HG02610 (cell line): ENCODE results near the gene OOEP.
"Not testable (repeated sequence)": the region's sequence is repeated elsewhere in the genome, so short reads cannot be mapped to it uniquely, and the experiment has no call there.

ENCODE experiments used
- ATAC-seq: cut with Tn5 transposase; IDR thresholded peaks from one replicate; pipeline ENCODE4 v1.9.1; 2021; ENCODE audit warnings: mild to moderate bottlenecking, moderate library complexity; ENCODE audit not compliant: unreplicated experiment

OOEP gene

DNA sequence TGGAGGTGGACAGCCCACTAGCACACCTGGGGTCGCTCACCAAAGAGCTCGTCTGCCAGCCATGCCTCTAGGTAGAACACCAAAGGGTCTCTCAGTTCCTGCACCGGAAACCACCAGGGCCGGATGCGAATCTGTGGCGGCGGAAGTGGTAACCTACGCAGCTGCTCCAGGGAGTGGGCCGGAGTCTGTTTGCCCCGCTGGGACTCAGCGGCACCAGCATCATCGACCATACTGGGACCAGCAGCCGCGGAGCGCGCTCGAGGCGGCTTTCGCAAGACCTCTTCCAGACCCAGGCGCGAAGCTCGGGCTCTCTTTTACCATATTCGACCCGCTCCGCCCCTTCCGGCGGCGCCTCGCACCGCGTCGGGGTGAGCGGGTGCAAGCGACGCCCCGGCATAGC is at the start of gene OOEP:
OOEP (minus strand) TSS at position 335 of the 400 bp plus-strand sequence; CDS start at position 230, 105 bp downstream.
- ATAC-seq = no peak

DNA sequence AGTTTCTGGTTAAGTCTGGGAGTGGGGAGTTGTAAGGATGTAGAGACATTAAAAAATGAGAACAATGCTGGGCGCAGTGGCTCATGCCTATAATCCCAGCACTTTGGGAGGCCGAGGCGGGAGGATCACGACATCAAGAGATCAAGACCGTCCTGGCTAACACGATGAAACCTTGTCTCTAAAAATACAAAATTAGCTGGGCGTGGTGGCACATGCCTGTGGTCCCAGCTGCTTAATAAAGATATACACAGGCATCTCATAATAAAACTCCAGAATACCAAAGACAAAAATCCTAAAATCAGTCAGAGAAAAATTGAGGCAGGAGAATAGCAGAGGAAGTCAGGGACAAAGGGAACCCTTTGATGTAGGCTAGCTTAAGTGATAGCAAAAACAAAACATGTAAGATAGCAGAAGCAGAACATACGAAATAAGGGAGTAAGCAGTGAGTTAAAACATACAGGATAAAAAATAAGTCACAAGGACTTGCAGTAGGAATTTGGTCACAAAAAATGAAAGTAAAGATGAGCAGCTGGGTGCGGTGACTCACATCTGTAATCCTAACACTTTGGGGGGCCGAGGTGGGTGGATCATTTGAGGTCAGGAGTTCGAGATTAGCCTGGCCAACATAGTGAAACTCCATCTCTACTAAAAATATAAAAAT is 48.5 kb upstream of the OOEP start:
- no peak for ATAC-seq

DNA sequence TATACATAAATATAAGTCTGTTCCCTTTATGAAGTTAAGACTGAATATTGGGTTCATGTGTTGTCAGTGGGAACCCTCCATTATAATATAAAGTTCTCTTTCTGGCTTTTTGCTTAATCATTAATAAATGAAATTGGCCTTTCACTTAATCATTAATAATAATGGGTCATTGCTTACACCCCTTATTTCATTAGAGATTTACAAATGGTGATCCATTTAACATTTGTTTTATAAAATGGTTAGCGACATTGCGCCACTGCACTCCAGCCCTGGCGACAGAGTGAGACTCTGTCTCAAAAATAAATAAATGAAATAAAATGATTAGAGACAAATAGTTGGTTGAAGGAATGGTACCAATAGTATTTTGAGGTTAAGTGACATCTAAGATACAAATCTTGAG is 43.4 kb upstream of the OOEP start:
- no peak for ATAC-seq

DNA sequence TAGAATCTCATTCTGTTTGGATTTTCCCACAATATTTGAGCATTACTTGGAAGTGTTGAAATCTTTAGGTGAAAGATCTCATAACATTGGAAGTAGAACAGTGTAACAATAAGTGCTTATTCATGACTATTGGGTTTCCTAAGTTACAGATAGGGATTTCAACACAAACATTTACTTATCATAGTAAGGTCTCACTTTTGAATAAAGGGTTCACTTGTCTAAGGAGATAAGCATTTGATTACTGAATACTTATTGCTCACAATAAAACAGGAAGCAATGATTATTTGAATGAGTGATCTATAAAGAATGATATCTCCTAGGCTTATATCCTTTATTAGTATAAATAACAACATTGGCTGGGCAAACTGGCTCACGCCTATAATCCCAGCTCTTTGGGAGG is 39.7 kb upstream of the OOEP start:
- no peak for ATAC-seq

DNA sequence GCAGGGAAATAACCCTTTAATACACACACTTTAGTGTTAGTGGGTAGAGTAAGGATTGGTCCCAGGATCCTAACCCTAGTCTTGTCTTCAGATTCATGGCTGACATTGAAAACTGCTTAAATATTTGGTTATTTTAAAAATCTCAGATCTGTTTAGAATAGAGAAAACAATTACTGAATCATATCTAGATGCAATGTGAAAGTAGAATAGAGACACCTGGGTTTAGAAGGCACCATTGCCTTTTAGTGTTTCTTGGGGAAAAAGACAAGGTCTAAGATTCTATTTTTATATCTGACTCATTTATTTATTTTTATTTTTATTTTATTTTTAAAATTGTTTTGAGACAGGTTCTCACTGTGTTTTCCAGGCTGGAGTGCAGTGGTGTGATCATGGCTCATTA is 31.0 kb upstream of the OOEP start:
- no peak for ATAC-seq

DNA sequence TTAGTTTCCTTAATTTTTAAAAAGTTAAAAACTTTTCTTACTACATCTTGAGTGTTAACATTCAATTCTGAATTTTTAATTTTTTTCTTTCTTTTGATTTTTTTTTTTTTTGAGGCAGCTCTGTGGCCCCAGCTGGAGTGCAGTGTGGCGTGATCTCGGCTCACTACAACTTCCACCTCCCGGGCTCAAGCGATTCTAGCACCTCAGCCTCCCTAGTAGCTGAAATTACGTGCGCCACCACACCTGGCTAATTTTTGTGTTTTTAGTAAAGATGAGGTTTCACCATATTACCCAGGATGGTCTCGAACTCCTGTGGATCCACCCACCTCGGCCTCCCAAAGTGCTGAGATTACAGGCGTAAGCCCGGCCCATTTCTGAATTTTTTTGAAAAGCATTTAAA is 26.2 kb upstream of the OOEP start:
- no peak for ATAC-seq

DNA sequence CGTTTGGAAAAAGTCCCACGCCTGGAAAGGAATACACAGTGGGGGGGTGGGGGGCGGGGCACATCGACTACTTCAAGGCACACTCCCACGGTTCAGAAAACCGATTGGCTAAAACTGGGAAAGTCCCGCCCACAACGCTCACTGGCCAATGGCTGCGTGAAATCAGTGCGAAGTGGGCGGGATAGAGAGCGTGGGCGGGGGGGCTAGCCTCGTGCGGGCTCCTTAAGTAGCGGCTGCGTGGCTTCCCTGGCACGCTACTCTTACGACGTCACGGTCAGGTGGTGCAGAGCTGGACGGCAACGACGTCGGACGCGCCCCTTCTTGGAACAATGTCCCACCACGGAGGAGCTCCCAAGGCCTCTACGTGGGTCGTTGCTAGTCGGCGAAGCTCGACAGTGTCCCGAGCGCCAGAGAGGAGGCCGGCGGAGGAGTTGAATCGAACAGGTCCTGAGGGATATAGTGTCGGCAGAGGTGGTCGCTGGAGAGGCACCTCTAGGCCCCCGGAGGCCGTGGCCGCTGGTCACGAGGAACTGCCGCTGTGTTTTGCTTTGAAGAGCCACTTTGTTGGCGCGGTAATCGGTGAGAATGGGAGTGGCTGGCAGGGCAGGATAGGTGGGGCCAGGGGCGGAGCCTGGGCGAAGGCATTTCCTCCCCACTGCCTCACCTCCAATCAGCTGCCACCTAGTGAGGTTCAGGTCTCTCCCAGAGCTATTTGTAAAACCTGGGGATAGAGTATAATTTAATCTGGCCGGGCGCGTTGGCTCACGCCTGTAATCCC is 25.1 kb upstream of the OOEP start, which contains the start of gene DDX43:
DDX43 (plus strand) TSS at position 252 of the 778 bp plus-strand sequence; CDS start at position 330, 78 bp downstream.
- ATAC-seq = no peak

DNA sequence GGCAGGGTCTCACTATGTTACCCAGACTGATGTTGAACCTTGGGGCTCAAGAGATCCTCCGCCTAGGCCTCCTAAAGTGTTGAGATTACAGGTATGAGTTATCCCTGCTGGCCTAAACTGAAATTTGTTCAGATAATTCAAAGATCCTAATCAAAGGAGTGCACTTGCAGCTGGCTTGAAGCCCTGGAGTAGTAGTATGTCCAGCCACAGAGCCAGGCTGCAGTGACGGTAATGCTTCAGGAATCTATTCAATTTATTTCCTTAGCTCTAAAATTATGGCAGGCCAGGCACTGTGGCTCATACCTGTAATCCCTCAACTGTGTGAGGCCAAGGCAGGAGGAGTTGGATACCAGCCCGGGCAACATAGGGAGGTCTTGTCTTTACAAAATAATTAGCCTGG is 23.6 kb upstream of the OOEP start:
- ATAC-seq = no peak

DNA sequence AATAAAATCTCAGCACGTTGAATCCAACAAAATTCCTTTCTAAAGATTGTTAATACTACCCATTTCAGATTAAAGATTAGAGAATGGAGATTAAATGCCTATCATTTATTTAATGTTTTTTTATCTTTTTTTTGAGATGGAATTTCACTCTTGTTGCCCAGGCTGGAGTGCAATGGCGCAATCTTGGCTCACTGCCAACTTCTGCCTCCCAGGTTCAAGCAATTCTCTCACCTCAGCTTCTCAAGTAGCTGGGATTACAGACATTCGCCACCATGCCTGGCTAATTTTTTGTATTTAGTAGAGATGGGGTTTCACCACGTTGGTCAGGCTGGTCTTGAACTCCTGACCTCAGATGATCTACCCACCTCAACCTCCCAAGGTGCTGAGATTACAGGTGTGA is 22.5 kb upstream of the OOEP start:
- ATAC-seq = not testable (repeated sequence)

DNA sequence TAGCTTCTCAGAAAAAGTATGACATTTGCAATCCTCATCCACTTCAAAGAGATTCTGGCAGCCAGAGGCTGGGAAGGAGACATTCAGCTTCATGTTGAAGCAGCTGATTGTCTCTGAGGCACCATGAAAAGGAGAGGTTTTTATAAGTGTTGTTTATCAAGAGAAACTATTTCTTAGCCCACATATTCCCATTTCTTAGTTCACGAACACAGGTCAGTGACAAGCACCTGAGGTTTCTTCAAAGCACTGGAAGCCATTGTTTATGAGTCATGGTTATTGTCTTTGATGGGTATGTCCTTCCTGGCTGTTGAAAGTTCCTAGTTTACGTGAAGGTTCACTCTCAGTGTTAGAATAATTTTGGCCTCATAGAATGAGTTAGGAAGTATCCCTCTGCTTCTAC is 22.0 kb upstream of the OOEP start:
- ATAC-seq = no peak

DNA sequence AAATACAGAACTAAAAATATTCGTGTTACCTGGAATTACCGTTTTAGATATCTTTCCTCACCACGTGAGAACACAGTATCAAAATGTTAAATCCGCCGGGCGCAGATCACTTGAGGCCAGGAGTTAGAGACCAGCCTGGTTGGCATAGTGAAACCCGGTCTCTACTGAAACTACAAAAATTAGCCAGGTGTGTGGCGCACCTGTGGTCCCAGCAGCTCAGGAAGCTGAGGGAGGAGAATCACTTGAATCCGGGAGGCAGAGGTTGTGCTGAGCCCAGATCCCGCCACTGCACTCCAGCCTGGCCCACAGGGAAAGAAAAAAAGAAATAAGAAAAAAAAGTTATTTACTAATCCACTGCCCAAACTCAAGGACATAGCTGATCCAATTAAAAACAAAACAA is 20.2 kb upstream of the OOEP start:
- ATAC-seq = no peak

DNA sequence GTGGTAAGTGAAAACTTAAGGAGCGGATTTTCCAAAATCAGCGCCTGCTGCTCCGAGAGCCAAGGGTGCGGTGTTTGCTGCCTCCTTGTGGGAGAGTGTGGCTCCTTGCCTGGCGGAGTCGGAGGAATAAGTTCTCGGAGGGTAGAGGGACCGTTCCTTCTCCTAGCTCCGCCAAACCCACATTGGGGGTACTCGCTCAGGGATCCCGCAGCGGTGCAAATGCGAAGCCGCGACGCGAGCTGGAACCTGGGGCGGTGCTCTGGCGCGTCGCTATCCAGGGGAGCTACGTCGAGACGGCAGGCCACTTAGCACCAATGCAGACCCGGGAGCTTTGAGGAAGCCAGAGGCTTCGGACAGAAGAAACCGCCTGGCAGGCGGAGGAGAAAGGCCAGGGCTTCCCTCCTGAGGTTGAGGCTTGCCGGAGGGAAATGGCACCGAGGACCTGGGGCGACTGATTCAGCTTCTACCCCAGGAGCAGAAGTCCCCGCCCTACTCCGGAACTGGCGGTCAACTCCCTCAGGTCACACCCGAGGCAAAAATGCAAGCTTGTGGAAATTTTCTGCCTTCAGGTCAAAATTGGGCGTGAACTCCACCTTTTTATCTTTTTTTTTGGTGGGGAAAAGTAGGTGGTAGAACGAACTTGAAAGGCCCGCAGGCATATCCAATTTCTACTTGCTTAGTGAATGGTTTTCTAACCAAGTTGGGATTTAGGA is 19.3 kb upstream of the OOEP start:
- ATAC-seq = peak; percentile 82

DNA sequence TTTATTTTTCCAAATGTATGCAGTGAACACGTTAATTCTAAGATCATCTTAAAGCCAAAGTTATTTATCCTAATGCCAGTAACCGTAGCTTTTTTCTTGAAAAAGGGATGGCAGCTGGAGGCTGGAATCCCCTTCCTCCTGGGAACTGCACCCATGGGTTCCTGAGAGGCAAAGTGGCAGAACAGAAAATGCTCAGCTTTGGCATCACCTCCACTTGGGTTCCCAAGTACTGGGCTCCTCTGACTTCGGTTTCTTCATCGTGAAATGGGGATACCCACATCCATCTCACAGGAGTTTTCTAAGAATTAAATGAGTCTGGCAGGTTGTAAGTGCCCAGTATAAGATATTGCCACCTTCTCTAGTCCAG is 18.7 kb upstream of the OOEP start:
- ATAC-seq = peak; percentile 23

DNA sequence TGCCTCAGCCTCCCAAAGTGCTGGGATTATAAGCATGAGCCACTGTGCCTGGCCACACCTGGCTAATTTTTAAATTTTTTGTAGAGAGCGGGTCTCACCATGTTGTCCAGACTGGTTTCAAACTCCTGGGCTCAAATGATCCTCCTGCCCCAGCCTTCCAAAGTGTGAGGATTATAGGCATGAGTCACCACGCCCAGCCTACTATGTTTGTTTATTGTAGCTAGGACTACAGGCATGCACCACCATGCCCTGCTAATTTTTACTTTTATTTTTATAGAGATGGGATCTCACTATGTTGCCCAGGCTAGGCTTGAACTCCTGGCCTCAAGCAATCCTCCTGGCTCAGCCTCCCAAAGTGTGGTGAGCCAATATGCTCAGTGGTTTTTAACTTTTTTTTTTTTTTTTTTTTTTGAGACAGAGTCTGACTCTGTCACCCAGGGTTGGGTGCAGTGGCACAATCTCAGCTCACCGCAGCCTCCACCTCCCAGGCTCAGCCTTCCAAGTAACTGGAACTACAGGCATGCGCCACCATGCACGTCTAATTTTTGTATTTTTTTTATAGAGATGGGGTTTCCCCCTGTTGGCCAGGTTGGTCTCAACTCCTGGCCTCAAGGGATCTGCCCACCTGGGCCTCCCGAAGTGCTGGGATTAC is 12.9 kb upstream of the OOEP start:
- no peak for ATAC-seq

DNA sequence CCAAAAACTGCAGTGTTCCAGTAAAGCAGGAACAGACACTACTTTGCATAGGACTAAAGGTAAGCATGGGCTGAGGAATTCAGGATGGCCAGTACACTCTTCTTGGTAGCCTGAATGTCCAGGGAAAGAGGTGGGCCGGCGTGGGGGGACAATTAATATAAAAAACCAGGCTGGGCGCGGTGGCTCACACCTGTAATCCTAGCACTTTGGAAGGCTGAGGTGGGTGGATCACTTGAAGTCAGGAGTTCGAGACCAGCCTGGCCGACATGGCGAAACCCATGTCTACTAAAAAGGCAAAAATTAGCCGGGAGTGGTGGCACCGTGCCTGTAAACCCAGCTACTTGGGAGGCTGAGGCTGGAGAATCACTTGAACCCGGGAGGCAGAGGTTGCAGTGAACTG is 11.8 kb upstream of the OOEP start:
- not testable (repeated sequence) for ATAC-seq

DNA sequence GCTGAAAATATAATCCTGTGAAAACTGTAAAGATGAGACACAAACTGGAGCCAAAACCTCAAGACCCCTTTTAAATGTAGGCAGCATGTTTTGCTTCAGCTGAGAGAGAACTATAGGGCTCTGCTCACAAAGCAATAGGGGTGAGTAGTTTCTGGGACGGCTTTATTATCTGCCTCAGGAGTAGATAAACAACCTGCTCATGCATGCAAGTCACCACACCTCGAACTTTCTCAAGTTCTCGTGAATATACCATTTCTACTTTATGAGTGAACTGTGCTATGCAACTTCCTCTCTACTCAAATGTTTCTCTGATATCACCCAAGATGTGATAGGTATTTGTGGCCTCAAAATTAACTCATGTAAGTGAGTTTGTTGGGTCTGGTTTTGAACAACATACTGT is 7.5 kb upstream of the OOEP start:
- ATAC-seq = no peak

DNA sequence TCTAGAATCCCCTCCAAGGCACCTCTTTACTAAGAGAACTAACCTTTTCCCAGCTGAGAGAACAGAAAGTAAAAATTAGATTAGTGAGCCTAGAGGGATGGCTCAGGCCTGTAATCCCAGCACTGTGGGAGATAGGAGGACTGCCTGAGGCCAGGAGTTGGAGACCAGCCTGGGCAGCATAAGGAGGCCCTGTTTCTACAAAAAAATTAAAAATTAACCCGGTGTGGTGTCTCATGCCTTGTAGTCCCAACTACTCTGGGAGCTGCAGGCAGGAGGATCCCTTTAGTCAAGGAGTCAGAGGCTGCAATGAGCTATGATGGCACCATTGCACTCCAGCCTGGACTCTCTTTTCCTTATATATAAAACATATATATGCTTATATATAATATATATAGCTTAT is 5.5 kb upstream of the OOEP start:
- ATAC-seq = no peak

DNA sequence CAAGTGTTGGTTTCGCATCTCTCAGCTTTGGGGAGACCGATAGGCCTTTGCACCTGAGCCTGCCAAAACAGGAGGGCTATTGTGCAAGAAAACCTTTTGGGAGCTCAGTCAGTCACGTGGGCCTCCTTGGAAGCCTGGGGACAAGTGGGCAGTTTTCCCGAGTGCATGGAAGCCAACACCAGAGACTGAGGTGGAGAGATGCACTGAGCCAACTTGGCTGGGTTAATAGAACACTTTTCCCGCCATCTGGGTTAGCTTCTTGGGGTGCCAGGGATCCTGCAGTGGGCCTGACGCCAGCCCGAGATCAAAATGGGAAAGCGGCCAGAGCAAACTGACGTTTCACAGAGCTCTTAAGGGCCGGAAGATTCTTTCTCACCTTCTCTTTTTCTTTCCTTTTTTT is 2.8 kb upstream of the OOEP start:
- no peak for ATAC-seq

DNA sequence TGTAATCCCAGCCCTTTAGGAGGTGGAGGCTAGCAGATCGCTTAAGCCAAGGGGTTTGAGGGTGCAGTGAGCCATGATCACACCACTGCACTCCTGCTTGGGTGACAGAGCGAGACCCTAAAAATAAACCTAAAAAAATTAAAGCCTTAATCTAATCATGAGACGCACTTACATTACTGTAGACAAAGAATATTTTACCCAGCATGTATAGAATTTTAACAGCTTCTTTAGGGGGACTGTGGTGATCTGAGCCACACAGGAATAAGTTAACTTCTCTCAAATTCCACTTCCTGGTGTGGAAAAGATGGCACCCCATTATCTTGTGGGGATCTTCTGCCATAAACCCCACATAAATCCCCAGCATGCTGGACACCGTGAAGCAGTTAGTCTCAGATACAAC is 2.3 kb upstream of the OOEP start:
- no peak for ATAC-seq

DNA sequence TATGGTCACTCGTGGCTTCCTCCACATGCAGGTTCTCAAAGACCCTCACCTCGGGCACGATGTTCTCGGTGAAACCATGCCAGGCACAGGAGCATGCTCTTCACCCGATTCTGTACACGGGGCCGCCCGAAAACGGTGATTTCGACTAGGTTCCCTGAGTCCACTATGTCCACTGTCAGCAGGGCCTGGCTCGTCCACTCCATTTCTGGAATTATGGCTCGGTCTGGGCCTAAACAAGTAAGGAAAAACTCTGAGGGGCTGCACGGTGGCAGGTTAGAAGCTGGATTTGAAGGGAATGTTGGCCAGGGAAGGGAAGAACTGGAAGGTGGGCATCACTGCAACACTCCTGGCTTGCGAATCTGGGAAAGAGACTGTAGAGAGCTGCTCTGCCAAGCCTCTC is 540 bp downstream of the OOEP start:
- ATAC-seq = no peak

DNA sequence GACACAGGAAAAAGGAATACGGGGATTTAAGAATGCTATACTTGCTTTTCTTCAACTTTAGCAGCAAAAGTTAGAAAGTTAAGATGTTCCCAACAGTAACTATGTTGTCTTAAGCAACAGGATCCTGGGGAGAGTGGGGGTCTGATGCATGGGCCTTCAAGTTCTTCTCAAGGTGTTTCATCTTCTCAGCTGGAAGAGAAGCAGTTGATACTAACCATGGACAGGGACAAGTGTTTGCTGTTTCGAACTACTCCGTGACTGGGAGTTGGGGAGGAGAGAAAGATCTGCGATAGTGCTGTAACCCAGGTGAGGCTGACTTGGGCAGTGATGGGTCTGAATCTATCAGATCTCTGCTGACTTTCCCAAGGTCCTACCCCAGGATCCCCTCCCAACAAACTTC is 1.0 kb downstream of the OOEP start:
- no peak for ATAC-seq
